Measurements from ENCODE around the gene NEDD1.

- TF ChIP-seq LEF1 (IDR thresholded peaks at IDR 0.05; ENCODE audit: borderline replicate concordance) (no peak), FOXM1 (IDR thresholded peaks at IDR 0.05; ENCODE audit: borderline replicate concordance) (no peak), BHLHE40 (IDR thresholded peaks at IDR 0.05; ENCODE audit: borderline replicate concordance) (no peak), HDGF (IDR thresholded peaks at IDR 0.05; ENCODE audit: borderline replicate concordance) (no peak), FOXK2 (IDR thresholded peaks at IDR 0.05) (no peak), ELF4 (IDR thresholded peaks at IDR 0.05) (no peak), SP1 (IDR thresholded peaks at IDR 0.05) (no peak), L3MBTL2 (conservative IDR thresholded peaks at IDR 0.05) (no peak), SUZ12 (IDR thresholded peaks at IDR 0.05) (no peak), TARDBP (IDR thresholded peaks at IDR 0.05) (no peak), ARNT (IDR thresholded peaks at IDR 0.05) (no peak), NFRKB (IDR thresholded peaks at IDR 0.05) (no peak)
Measured at GRCh38 chr12:96864335-96864734, 42.7 kb upstream of the NEDD1 start.
